Lower leg skin (tissue), 3 donors: ENCODE results near the gene TYSND1.

Source experiments
- POLR2A ChIP-seq, 2 donors: fragments of 450-650 bp; IDR thresholded peaks; one replicate each; pipeline ENCODE4 v1.6.1; 2016 to 2017; ENCODE audit warnings: antibody characterized with exemption in 2 of 2, mild to moderate bottlenecking in 1 of 2, moderate library complexity in 1 of 2
- TF ChIP-seq, protein P1 (sequence below), 3 donors: fragments of 450-650 bp; IDR thresholded peaks; one replicate each; pipeline ENCODE4 v1.5.1; 2016; ENCODE audit warnings: antibody characterized with exemption in 3 of 3, mild to moderate bottlenecking in 3 of 3, moderate library complexity in 2 of 3

DNA sequence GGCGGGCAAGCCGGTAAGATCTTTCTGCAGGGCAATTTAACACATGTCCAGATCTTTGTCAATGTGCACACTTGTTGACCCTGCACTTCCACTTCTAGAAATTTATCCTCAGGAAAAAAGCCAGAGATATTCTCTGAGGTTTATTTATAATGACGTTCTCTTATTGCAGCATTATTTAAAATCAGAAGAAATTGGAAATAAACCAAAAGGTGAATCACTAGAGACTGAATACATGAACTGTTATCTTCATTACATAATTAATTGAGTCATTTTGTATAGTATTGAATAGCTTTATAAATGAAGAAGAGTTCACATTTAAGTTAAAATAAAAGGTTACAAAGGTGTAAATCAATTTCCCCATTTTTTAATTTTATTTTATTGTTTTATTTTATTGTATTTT, 40.1 kb upstream of the TYSND1 start:
- TF ChIP-seq, protein P1, sequence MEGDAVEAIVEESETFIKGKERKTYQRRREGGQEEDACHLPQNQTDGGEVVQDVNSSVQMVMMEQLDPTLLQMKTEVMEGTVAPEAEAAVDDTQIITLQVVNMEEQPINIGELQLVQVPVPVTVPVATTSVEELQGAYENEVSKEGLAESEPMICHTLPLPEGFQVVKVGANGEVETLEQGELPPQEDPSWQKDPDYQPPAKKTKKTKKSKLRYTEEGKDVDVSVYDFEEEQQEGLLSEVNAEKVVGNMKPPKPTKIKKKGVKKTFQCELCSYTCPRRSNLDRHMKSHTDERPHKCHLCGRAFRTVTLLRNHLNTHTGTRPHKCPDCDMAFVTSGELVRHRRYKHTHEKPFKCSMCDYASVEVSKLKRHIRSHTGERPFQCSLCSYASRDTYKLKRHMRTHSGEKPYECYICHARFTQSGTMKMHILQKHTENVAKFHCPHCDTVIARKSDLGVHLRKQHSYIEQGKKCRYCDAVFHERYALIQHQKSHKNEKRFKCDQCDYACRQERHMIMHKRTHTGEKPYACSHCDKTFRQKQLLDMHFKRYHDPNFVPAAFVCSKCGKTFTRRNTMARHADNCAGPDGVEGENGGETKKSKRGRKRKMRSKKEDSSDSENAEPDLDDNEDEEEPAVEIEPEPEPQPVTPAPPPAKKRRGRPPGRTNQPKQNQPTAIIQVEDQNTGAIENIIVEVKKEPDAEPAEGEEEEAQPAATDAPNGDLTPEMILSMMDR (IDR thresholded peaks at IDR 0.05) = no peak
- no peak for TF ChIP-seq POLR2A (IDR thresholded peaks at IDR 0.05)
